ENCODE measurements around the gene USP8.

USP8 gene

GRCh38 chr15:50531766-50532165, 107.6 kb downstream of the USP8 start:
- no peak overlapping the region for H3K4me3 ChIP-seq (ENCODE audit: low read depth, low read length)
- DNase-seq (ENCODE audit: low read depth): no peak
- no peak for TF ChIP-seq CTCF (IDR thresholded peaks at IDR 0.05; ENCODE audit: control insufficient read depth, extremely low read depth, insufficient read depth)

GRCh38 chr15:50542887-50543210, 118.6 kb downstream of the USP8 start:
- H3K4me3 ChIP-seq (ENCODE audit: low read depth, low read length): no peak overlapping the region
- DNase-seq (ENCODE audit: low read depth): no peak
- no peak for TF ChIP-seq CTCF (IDR thresholded peaks at IDR 0.05; ENCODE audit: control insufficient read depth, extremely low read depth, insufficient read depth)

- no peak for TF ChIP-seq CTCF (IDR thresholded peaks at IDR 0.05; ENCODE audit: control insufficient read depth, extremely low read depth, insufficient read depth)
- no peak overlapping the region for H3K4me3 ChIP-seq (ENCODE audit: low read depth, low read length)
- no peak for DNase-seq (ENCODE audit: low read depth)
Observed at GRCh38 chr15:50543556-50543955, 119.4 kb downstream of the USP8 start.

- no peak overlapping the region for H3K4me3 ChIP-seq (ENCODE audit: low read depth, low read length)
- DNase-seq (ENCODE audit: low read depth): no peak
- no peak for TF ChIP-seq CTCF (IDR thresholded peaks at IDR 0.05; ENCODE audit: control insufficient read depth, extremely low read depth, insufficient read depth)
Observed at GRCh38 chr15:50544368-50544767, 120.2 kb downstream of the USP8 start.

GRCh38 chr15:50546566-50546965, 122.4 kb downstream of the USP8 start, which contains the start of gene USP50:
Gene USP50 (minus strand): TSS chr15:50546666. CDS start chr15:50546525, 141 bp downstream.
- TF ChIP-seq CTCF (IDR thresholded peaks at IDR 0.05; ENCODE audit: control insufficient read depth, extremely low read depth, insufficient read depth): no peak
- DNase-seq (ENCODE audit: low read depth): no peak
- no peak within 1 kb of the TSS for H3K4me3 ChIP-seq (ENCODE audit: low read depth, low read length)

- no peak for DNase-seq (ENCODE audit: low read depth)
Observed at GRCh38 chr15:50549326-50549725, 125.1 kb downstream of the USP8 start.

More at GRCh38 chr15:50549326-50549725, 125.1 kb downstream of the USP8 start:
- no peak for TF ChIP-seq CTCF (IDR thresholded peaks at IDR 0.05; ENCODE audit: control insufficient read depth, extremely low read depth, insufficient read depth)
- no peak overlapping the region for H3K4me3 ChIP-seq (ENCODE audit: low read depth, low read length)

Measured in LNCaP clone FGC (cell line).